Tibial nerve (tissue), 4 donors: Measurements from ENCODE around the gene RFX4. TPM values are rescaled to one million over a fixed set of nuclear protein-coding genes. Genes with fewer than 3 reads are reported as not detected.

Experiments used
- DNase-seq, 2 donors: peaks; one replicate each; pipeline ENCODE4 v3.0.0-alpha.2; 2019; ENCODE audit warnings: low spot score in 2 of 2
- H3K27ac ChIP-seq, 4 donors: fragments of 200-600 bp; sonication (generic) in 3 of 4; one replicate each; pipeline ENCODE4 v1.5.1; 2017 to 2019; ENCODE audit warnings: mild to moderate bottlenecking in 1 of 4
- H3K27me3 ChIP-seq, 2 donors: fragments of 200-600 bp; sonication (generic) in 1 of 2; one replicate each; pipeline versions ENCODE4 v1.5.1 to v1.6.0; 2017 to 2019
- H3K36me3 ChIP-seq, 3 donors: fragments of 200-600 bp; sonication (generic); one replicate each; pipeline ENCODE4 v1.5.1; 2018 to 2019
- H3K4me1 ChIP-seq, 4 donors: fragments of 200-600 bp; sonication (generic) in 3 of 4; one replicate each; pipeline ENCODE4 v1.5.1; 2017 to 2019
- H3K4me3 ChIP-seq, 4 donors: fragments of 200-600 bp; sonication (generic) in 3 of 4; one replicate each; pipeline ENCODE4 v1.5.1; 2017 to 2019; ENCODE audit warnings: mild to moderate bottlenecking in 1 of 4, moderate library complexity in 1 of 4
- H3K9me3 ChIP-seq, 4 donors: fragments of 200-600 bp; sonication (generic) in 3 of 4; one replicate each; pipeline ENCODE4 v1.5.1; 2017 to 2019
- CTCF ChIP-seq, 5 experiments: fragments of 200-600 bp in 3 of 5; fragments of 450-650 bp in 2 of 5; sonication (generic) in 3 of 5; IDR thresholded peaks; one replicate each; pipeline ENCODE4 v1.5.1; 2016 to 2019; ENCODE audit warnings: antibody characterized with exemption in 5 of 5, mild to moderate bottlenecking in 3 of 5, moderate library complexity in 2 of 5
- EP300 ChIP-seq, 2 donors: sonication (generic); formaldehyde crosslinking; IDR thresholded peaks; one replicate each; pipeline ENCODE4 v1.6.1; 2017; ENCODE audit warnings: antibody characterized with exemption in 2 of 2, mild to moderate bottlenecking in 1 of 2
- POLR2A ChIP-seq, 2 donors: fragments of 450-650 bp; IDR thresholded peaks; one replicate each; pipeline ENCODE4 v1.6.1; 2017; ENCODE audit warnings: antibody characterized with exemption in 2 of 2, mild to moderate bottlenecking in 2 of 2, moderate library complexity in 2 of 2
- WGBS, 2 donors: methylation state at CpG; one replicate each; pipeline ENCODE4 v1.1.5; 2018; 5-methylcytosine and 5-hydroxymethylcytosine counted together
- total RNA-seq, 4 donors: library from RNA; depleted of rRNA; stranded (reverse); fragments of >200 nt; gene quantifications; one replicate each; pipeline ENCODE4 v1.1.0, GENCODE V29; 2016

RFX4 gene
- total RNA-seq, 4 donors from 2014 or later: not detected

GRCh38 chr12:106582249-106582591, 584 bp upstream of the RFX4 start:
- Histone ChIP-seq H3K36me3 (no peaks in the 10 kb centered on the region), H3K27ac (no peak overlapping the region), H3K27me3 (peaks cover 0 to 98% of the 10 kb centered on the region in 2 donors), H3K4me1 (peaks cover 0 to 70% (median 45%) of the 10 kb centered on the region in 4 donors), H3K9me3 (no peaks in the 10 kb centered on the region), H3K4me3 (peak overlapping the region in 2 of 4 donors; percentile 10 to 51)
- WGBS, 2 donors: 4 to 5% methylated on average over 12 to 16 of the region's 16 CpGs
- no peak for DNase-seq
- TF ChIP-seq EP300 (IDR thresholded peaks at IDR 0.05) (no peak), POLR2A (IDR thresholded peaks at IDR 0.05) (no peak), CTCF (IDR thresholded peaks at IDR 0.05) (no peak)

- Histone ChIP-seq H3K27me3 (peaks cover 0 to 100% of the 10 kb centered on the region in 2 donors), H3K9me3 (no peaks in the 10 kb centered on the region), H3K4me3 (peak overlapping the region; percentile 26 to 51 (median 42)), H3K27ac (no peak overlapping the region), H3K36me3 (no peaks in the 10 kb centered on the region), H3K4me1 (peaks cover 0 to 75% (median 46%) of the 10 kb centered on the region in 4 donors)
- 2% methylated on average over 51 to 59 of the region's 60 CpGs for WGBS, 2 donors
- no peak for DNase-seq
- TF ChIP-seq POLR2A (IDR thresholded peaks at IDR 0.05) (no peak), EP300 (IDR thresholded peaks at IDR 0.05) (no peak), CTCF (IDR thresholded peaks at IDR 0.05) (no peak)
Measured at GRCh38 chr12:106583242-106584103, 669 bp downstream of the RFX4 start.

GRCh38 chr12:106584104-106585064, 1.6 kb downstream of the RFX4 start:
- no peak for DNase-seq
- TF ChIP-seq CTCF (IDR thresholded peaks at IDR 0.05) (no peak), POLR2A (IDR thresholded peaks at IDR 0.05) (no peak), EP300 (IDR thresholded peaks at IDR 0.05) (no peak)
- Histone ChIP-seq H3K9me3 (no peaks in the 10 kb centered on the region), H3K27ac (no peak overlapping the region), H3K36me3 (no peaks in the 10 kb centered on the region), H3K4me3 (peak overlapping the region in 3 of 4 donors; percentile 38 to 51 (median 45)), H3K4me1 (peaks cover 0 to 75% (median 46%) of the 10 kb centered on the region in 4 donors), H3K27me3 (peaks cover 0 to 100% of the 10 kb centered on the region in 2 donors)
- 7 to 8% methylated on average over 36 to 40 of the region's 41 CpGs for WGBS, 2 donors

- H3K9me3 ChIP-seq: no peaks in the 10 kb centered on the region
- no peaks in the 10 kb centered on the region for H3K36me3 ChIP-seq
- no peak overlapping the region for H3K27ac ChIP-seq
- WGBS, 2 donors: 6 to 10% methylated on average over 17 of the region's 17 CpGs
- no peak for DNase-seq
- TF ChIP-seq POLR2A (IDR thresholded peaks at IDR 0.05) (no peak), CTCF (IDR thresholded peaks at IDR 0.05) (no peak), EP300 (IDR thresholded peaks at IDR 0.05) (no peak)
- H3K4me3 ChIP-seq: no peak overlapping the region
- peaks cover 0 to 75% (median 46%) of the 10 kb centered on the region in 4 donors for H3K4me1 ChIP-seq
- H3K27me3 ChIP-seq: peaks cover 0 to 100% of the 10 kb centered on the region in 2 donors
Measured at GRCh38 chr12:106585105-106585520, 2.3 kb downstream of the RFX4 start.
